ENCODE measurements around the gene MINDY2. TPM values are rescaled to one million over a fixed set of nuclear protein-coding genes. Genes with fewer than 3 reads are reported as not detected.
"Not testable (repeated sequence)": the region's sequence is repeated elsewhere in the genome, so short reads cannot be mapped to it uniquely, and the experiment has no call there.

Gene MINDY2
- total and polyA plus RNA-seq, 2 experiments from 2014 or later = 36.3 to 47.9 TPM

- H3K36me3 ChIP-seq (ENCODE audit: insufficient read depth); DNase-seq (ENCODE audit: low spot score); H3K9me3 Mint-ChIP-seq; ATAC-seq; H3K27ac Mint-ChIP-seq; H4K20me1 ChIP-seq (replicated peaks; ENCODE audit: insufficient read depth); H3K27me3 ChIP-seq (ENCODE audit: insufficient read depth); H3K4me1 ChIP-seq (ENCODE audit: insufficient read depth); H3K27ac ChIP-seq (ENCODE audit: low read depth); H3K27me3 Mint-ChIP-seq (ENCODE audit: insufficient read depth, low read depth, poor library complexity); H3F3A ChIP-seq (replicated peaks; ENCODE audit: low read depth); H2AFZ ChIP-seq; H3K4me1 Mint-ChIP-seq; H3K4me3 ChIP-seq; H3K9me2 ChIP-seq (ENCODE audit: insufficient read depth); H3K79me2 ChIP-seq (replicated peaks; ENCODE audit: insufficient read depth); H3K4me3 Mint-ChIP-seq; H3K4me2 ChIP-seq: not testable (repeated sequence)
- peaks cover 26% of the 10 kb centered on the region; the same call in 2 of the 3 replicates for H3K36me3 Mint-ChIP-seq (ENCODE audit: low read depth)
These were observed 52.2 kb downstream of the MINDY2 start for GRCh38 chr15:58823267-58823666.

DNA sequence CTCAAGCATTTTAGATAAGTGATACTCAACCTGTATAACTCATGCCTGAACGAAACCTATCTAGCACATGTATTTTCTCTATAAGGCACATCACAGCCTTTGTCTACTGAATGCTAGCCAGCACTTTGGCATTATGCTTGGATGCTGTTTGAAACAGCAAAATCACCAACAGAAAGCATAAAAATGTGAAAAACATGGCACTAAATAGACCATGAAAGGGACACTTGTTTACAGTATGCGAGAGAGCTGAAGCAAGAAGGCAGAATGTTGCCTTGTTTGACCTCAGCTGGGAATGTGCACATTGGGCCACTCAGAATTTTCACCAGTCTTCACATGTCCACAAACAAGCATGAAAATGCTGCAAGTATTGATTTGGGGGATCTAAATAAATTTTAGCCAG, 59.5 kb downstream of the MINDY2 start:
- no peak for DNase-seq (ENCODE audit: low spot score)
- TF ChIP-seq EZH2 (IDR thresholded peaks at IDR 0.05; ENCODE audit: low read depth, unreplicated experiment) = no peak
- TF ChIP-seq JUNB (IDR thresholded peaks at IDR 0.05; ENCODE audit: unreplicated experiment) = no peak
- TF ChIP-seq, protein P1, sequence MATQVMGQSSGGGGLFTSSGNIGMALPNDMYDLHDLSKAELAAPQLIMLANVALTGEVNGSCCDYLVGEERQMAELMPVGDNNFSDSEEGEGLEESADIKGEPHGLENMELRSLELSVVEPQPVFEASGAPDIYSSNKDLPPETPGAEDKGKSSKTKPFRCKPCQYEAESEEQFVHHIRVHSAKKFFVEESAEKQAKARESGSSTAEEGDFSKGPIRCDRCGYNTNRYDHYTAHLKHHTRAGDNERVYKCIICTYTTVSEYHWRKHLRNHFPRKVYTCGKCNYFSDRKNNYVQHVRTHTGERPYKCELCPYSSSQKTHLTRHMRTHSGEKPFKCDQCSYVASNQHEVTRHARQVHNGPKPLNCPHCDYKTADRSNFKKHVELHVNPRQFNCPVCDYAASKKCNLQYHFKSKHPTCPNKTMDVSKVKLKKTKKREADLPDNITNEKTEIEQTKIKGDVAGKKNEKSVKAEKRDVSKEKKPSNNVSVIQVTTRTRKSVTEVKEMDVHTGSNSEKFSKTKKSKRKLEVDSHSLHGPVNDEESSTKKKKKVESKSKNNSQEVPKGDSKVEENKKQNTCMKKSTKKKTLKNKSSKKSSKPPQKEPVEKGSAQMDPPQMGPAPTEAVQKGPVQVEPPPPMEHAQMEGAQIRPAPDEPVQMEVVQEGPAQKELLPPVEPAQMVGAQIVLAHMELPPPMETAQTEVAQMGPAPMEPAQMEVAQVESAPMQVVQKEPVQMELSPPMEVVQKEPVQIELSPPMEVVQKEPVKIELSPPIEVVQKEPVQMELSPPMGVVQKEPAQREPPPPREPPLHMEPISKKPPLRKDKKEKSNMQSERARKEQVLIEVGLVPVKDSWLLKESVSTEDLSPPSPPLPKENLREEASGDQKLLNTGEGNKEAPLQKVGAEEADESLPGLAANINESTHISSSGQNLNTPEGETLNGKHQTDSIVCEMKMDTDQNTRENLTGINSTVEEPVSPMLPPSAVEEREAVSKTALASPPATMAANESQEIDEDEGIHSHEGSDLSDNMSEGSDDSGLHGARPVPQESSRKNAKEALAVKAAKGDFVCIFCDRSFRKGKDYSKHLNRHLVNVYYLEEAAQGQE (IDR thresholded peaks at IDR 0.05; ENCODE audit: unreplicated experiment) = no peak
- no peak for TF ChIP-seq ZNF462 (CRISPR knock-in tag; IDR thresholded peaks at IDR 0.05)
- TF ChIP-seq STAT1 (IDR thresholded peaks at IDR 0.05; ENCODE audit: unreplicated experiment) = no peak
- no peak for TF ChIP-seq NANOG (IDR thresholded peaks at IDR 0.05; ENCODE audit: borderline replicate concordance)
- TF ChIP-seq CREB1 (CRISPR knock-in tag; IDR thresholded peaks at IDR 0.05; ENCODE audit: low read depth) = no peak
- TF ChIP-seq ZNF114 (CRISPR knock-in tag; IDR thresholded peaks at IDR 0.05) = no peak
- TF ChIP-seq, protein P2, sequence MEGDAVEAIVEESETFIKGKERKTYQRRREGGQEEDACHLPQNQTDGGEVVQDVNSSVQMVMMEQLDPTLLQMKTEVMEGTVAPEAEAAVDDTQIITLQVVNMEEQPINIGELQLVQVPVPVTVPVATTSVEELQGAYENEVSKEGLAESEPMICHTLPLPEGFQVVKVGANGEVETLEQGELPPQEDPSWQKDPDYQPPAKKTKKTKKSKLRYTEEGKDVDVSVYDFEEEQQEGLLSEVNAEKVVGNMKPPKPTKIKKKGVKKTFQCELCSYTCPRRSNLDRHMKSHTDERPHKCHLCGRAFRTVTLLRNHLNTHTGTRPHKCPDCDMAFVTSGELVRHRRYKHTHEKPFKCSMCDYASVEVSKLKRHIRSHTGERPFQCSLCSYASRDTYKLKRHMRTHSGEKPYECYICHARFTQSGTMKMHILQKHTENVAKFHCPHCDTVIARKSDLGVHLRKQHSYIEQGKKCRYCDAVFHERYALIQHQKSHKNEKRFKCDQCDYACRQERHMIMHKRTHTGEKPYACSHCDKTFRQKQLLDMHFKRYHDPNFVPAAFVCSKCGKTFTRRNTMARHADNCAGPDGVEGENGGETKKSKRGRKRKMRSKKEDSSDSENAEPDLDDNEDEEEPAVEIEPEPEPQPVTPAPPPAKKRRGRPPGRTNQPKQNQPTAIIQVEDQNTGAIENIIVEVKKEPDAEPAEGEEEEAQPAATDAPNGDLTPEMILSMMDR (conservative IDR thresholded peaks at IDR 0.05; ENCODE audit: low read depth in 2 of 2) = no peak
- TF ChIP-seq, protein P3, sequence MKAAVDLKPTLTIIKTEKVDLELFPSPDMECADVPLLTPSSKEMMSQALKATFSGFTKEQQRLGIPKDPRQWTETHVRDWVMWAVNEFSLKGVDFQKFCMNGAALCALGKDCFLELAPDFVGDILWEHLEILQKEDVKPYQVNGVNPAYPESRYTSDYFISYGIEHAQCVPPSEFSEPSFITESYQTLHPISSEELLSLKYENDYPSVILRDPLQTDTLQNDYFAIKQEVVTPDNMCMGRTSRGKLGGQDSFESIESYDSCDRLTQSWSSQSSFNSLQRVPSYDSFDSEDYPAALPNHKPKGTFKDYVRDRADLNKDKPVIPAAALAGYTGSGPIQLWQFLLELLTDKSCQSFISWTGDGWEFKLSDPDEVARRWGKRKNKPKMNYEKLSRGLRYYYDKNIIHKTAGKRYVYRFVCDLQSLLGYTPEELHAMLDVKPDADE (IDR thresholded peaks at IDR 0.05) = no peak

More for the DNA sequence above, 59.5 kb downstream of the MINDY2 start:
- Histone ChIP-seq H2AFZ (no peak overlapping the region), H3K4me1 (ENCODE audit: insufficient read depth) (peaks cover 30% of the 10 kb centered on the region), H3K36me3 (ENCODE audit: insufficient read depth) (no peaks in the 10 kb centered on the region), H3K4me3 (no peak overlapping the region), H3F3A (replicated peaks; ENCODE audit: low read depth) (peaks cover 5% of the 10 kb centered on the region; the same call in 1 of the 2 replicates), H3K4me2 (no peak overlapping the region; the same call in 1 of the 2 replicates), H3K27ac (ENCODE audit: low read depth) (no peak overlapping the region), H3K79me2 (replicated peaks; ENCODE audit: insufficient read depth) (no peaks in the 10 kb centered on the region), H3K9me2 (ENCODE audit: insufficient read depth) (no peaks in the 10 kb centered on the region), H4K20me1 (replicated peaks; ENCODE audit: insufficient read depth) (no peaks in the 10 kb centered on the region), H3K27me3 (ENCODE audit: insufficient read depth) (no peaks in the 10 kb centered on the region)
- Mint-ChIP-seq H3K4me3 (no peak overlapping the region), H3K36me3 (ENCODE audit: low read depth) (peaks cover 20% of the 10 kb centered on the region; the same call in 2 of the 3 replicates), H3K9me3 (no peaks in the 10 kb centered on the region), H3K4me1 (peaks cover 31% of the 10 kb centered on the region), H3K27me3 (ENCODE audit: insufficient read depth, low read depth, poor library complexity) (peaks cover 2% of the 10 kb centered on the region), H3K27ac (peak overlapping the region; percentile 55; the same call in 1 of the 2 replicates)
- ATAC-seq = no peak; the same call in 2 of the 3 replicates
